Sigmoid colon (tissue), 7 donors: ENCODE data around the gene REXO5. TPM values are rescaled to one million over a fixed set of nuclear protein-coding genes. Genes with fewer than 3 reads are reported as not detected.
"Not testable (repeated sequence)": the region's sequence is repeated elsewhere in the genome, so short reads cannot be mapped to it uniquely, and the experiment has no call there.

Experiments
- DNase-seq: peaks from one replicate; pipeline ENCODE4 v3.0.0-alpha.2; 2019
- H3K27ac ChIP-seq, 4 donors: fragments of 200-600 bp; sonication (generic); one replicate each; pipeline ENCODE4 v1.5.1; 2016 to 2019; ENCODE audit warnings: mild to moderate bottlenecking in 1 of 4
- H3K27me3 ChIP-seq, 3 donors: fragments of 200-600 bp; sonication (generic); one replicate each; pipeline ENCODE4 v1.5.1; 2019; ENCODE audit warnings: mild to moderate bottlenecking in 1 of 3
- H3K36me3 ChIP-seq, 4 donors: fragments of 200-600 bp; sonication (generic); one replicate each; pipeline ENCODE4 v1.5.1; 2016 to 2019
- H3K4me1 ChIP-seq, 4 donors: fragments of 200-600 bp; sonication (generic); one replicate each; pipeline ENCODE4 v1.5.1; 2017 to 2019
- H3K4me3 ChIP-seq, 4 donors: fragments of 200-600 bp; sonication (generic); one replicate each; pipeline ENCODE4 v1.5.1; 2017 to 2019; ENCODE audit warnings: mild to moderate bottlenecking in 2 of 4, moderate library complexity in 1 of 4
- H3K9me3 ChIP-seq, 4 donors: fragments of 200-600 bp in 3 of 4; sonication (generic) in 3 of 4; one replicate each; pipeline versions ENCODE4 v1.5.1 to v1.6.1; 2013 to 2019
- CTCF ChIP-seq, 4 experiments: fragments of 450-650 bp in 3 of 4; fragments of 200-600 bp in 1 of 4; IDR thresholded peaks; one replicate each; pipeline ENCODE4 v1.5.1; 2016 to 2019; ENCODE audit warnings: antibody characterized with exemption in 4 of 4, mild to moderate bottlenecking in 3 of 4, moderate library complexity in 2 of 4
- EP300 ChIP-seq, 4 donors: sonication (generic); formaldehyde crosslinking; IDR thresholded peaks; one replicate each; pipeline ENCODE4 v1.6.1; 2017; ENCODE audit warnings: antibody characterized with exemption in 4 of 4
- POLR2A ChIP-seq, 2 donors: fragments of 450-650 bp; IDR thresholded peaks; one replicate each; pipeline ENCODE4 v1.6.1; 2016; ENCODE audit warnings: antibody characterized with exemption in 2 of 2, mild to moderate bottlenecking in 2 of 2, moderate library complexity in 2 of 2
- POLR2AphosphoS5 ChIP-seq, 4 donors: sonication (generic); formaldehyde crosslinking; IDR thresholded peaks; one replicate each; pipeline ENCODE4 v1.6.1; 2017; ENCODE audit warnings: antibody characterized with exemption in 4 of 4
- WGBS, 2 donors: extraction: QIAGEN DNeasy Blood & Tissue Kit; methylation state at CpG; one replicate each; pipeline ENCODE4 v1.1.7; 2013; 5-methylcytosine and 5-hydroxymethylcytosine counted together
- intact Hi-C: fragments of 100-400 bp; cut with DNase I; formaldehyde crosslinking; loops from one replicate; pipeline ENCODE4 v1.15.1; 2023
- polyA plus RNA-seq, 3 donors: library from polyadenylated mRNA; stranded (reverse); fragments of 200-250 nt; gene quantifications; one replicate each; pipeline ENCODE4 v1.2.3, GENCODE V29; 2013
- total RNA-seq, 4 donors: library from RNA; depleted of rRNA; stranded (reverse); fragments of >200 nt; gene quantifications; one replicate each; pipeline ENCODE4 v1.1.0, GENCODE V29; 2016
- donor health status: healthy with polysubstance abuse.
- donor health status: Bipolar disorder and iron deficiency.
- donor health status: healthy.

REXO5 gene
- total and polyA plus RNA-seq, 7 donors, result 1.2 to 7.5 (median 2.9) TPM

- Histone ChIP-seq H3K27ac (no peak overlapping the region), H3K36me3 (peaks cover 0 to 45% (median 4%) of the 10 kb centered on the region in 4 donors), H3K9me3 (no peaks in the 10 kb centered on the region), H3K4me1 (peaks cover 0 to 7% (median 0%) of the 10 kb centered on the region in 4 donors), H3K27me3 (no peaks in the 10 kb centered on the region), H3K4me3 (no peak overlapping the region)
- no peak for DNase-seq
- intact Hi-C loops, result no loop called here
- 66 to 70% methylated on average over 2 of the region's 2 CpGs for WGBS, 2 donors
- no peak for TF ChIP-seq POLR2A (IDR thresholded peaks at IDR 0.05)
- no peak for TF ChIP-seq CTCF (IDR thresholded peaks at IDR 0.05)
- no peak for TF ChIP-seq EP300 (IDR thresholded peaks at IDR 0.05)
- TF ChIP-seq POLR2AphosphoS5 (IDR thresholded peaks at IDR 0.05), result no peak
These were observed 8.0 kb upstream of the REXO5 start for GRCh38 chr16:20798364-20798763.

- intact Hi-C loops, result no loop called here
- Histone ChIP-seq H3K27me3 (no peaks in the 10 kb centered on the region), H3K27ac (no peak overlapping the region), H3K36me3 (peaks cover 0 to 45% (median 4%) of the 10 kb centered on the region in 4 donors), H3K4me1 (peaks cover 0 to 7% (median 0%) of the 10 kb centered on the region in 4 donors), H3K9me3 (no peaks in the 10 kb centered on the region), H3K4me3 (no peak overlapping the region)
- DNase-seq, result no peak
- TF ChIP-seq CTCF (IDR thresholded peaks at IDR 0.05), result peak in 3 of 4 experiments; percentile 15 to 57 (median 19)
- no peak for TF ChIP-seq POLR2A (IDR thresholded peaks at IDR 0.05)
- 61 to 72% methylated on average over 2 of the region's 2 CpGs for WGBS, 2 donors
These were observed 6.7 kb upstream of the REXO5 start for GRCh38 chr16:20799599-20799998.

GRCh38 chr16:20801278-20801677 lies 5.0 kb upstream of the REXO5 start:
- DNase-seq, result no peak
- Histone ChIP-seq H3K4me3 (no peak overlapping the region), H3K27me3 (no peaks in the 10 kb centered on the region), H3K9me3 (no peaks in the 10 kb centered on the region), H3K36me3 (peaks cover 0 to 45% (median 4%) of the 10 kb centered on the region in 4 donors), H3K4me1 (peaks cover 0 to 16% (median 7%) of the 10 kb centered on the region in 4 donors), H3K27ac (no peak overlapping the region)
- WGBS, 2 donors, result 48 to 50% methylated on average over 1 of the region's 1 CpG
- intact Hi-C loops, result loop anchor here (10.0 kb wide), 1 partner anchor 104 kb away; the partner anchor contains the start of genes DCUN1D3 and LYRM1
- no peak for TF ChIP-seq POLR2A (IDR thresholded peaks at IDR 0.05)
- TF ChIP-seq POLR2AphosphoS5 (IDR thresholded peaks at IDR 0.05), result no peak
- no peak for TF ChIP-seq EP300 (IDR thresholded peaks at IDR 0.05)
- TF ChIP-seq CTCF (IDR thresholded peaks at IDR 0.05), result no peak

GRCh38 chr16:20803192-20803560 lies 3.2 kb upstream of the REXO5 start:
- no peak for TF ChIP-seq EP300 (IDR thresholded peaks at IDR 0.05)
- TF ChIP-seq POLR2A (IDR thresholded peaks at IDR 0.05), result no peak
- TF ChIP-seq POLR2AphosphoS5 (IDR thresholded peaks at IDR 0.05), result no peak
- intact Hi-C loops, result loop anchor here (10.0 kb wide), 1 partner anchor 102 kb away; the partner anchor contains the start of genes DCUN1D3 and LYRM1
- Histone ChIP-seq H3K4me1 (peaks cover 0 to 20% (median 14%) of the 10 kb centered on the region in 4 donors), H3K36me3 (peaks cover 0 to 27% (median 4%) of the 10 kb centered on the region in 4 donors), H3K9me3 (no peaks in the 10 kb centered on the region), H3K27me3 (no peaks in the 10 kb centered on the region), H3K4me3 (no peak overlapping the region), H3K27ac (no peak overlapping the region)
- no peak for DNase-seq
- WGBS, 2 donors, result 86 to 91% methylated on average over 2 of the region's 2 CpGs

GRCh38 chr16:20803561-20804214 lies 2.6 kb upstream of the REXO5 start:
- H3K27ac ChIP-seq, result no peak overlapping the region

GRCh38 chr16:20805684-20806167 lies 601 bp upstream of the REXO5 start:
- Histone ChIP-seq H3K27ac (peak overlapping the region; percentile 81 to 95 (median 92)), H3K4me3 (peak overlapping the region; percentile 73 to 87 (median 80)), H3K4me1 (peaks cover 0 to 16% (median 13%) of the 10 kb centered on the region in 4 donors), H3K36me3 (peaks cover 0 to 16% (median 0%) of the 10 kb centered on the region in 4 donors)
- not testable (repeated sequence) for H3K27me3 ChIP-seq, H3K9me3 ChIP-seq, DNase-seq
- 5 to 15% methylated on average over 12 of the region's 12 CpGs for WGBS, 2 donors
- intact Hi-C loops, result loop anchor here (2.0 to 10.0 kb wide), 4 partner anchors 45 to 277 kb away; partner anchors contain the start of genes DCUN1D3, LYRM1 and THUMPD1

More at GRCh38 chr16:20803561-20804214, 2.6 kb upstream of the REXO5 start:
- no peak for DNase-seq
- 86 to 91% methylated on average over 7 of the region's 7 CpGs for WGBS, 2 donors
- H3K4me1 ChIP-seq, result peaks cover 0 to 20% (median 14%) of the 10 kb centered on the region in 4 donors
- H3K4me3 ChIP-seq, result no peak overlapping the region
- TF ChIP-seq POLR2A (IDR thresholded peaks at IDR 0.05), result no peak
- no peak for TF ChIP-seq EP300 (IDR thresholded peaks at IDR 0.05)
- TF ChIP-seq POLR2AphosphoS5 (IDR thresholded peaks at IDR 0.05), result no peak
- no peak for TF ChIP-seq CTCF (IDR thresholded peaks at IDR 0.05)
- no peaks in the 10 kb centered on the region for H3K9me3 ChIP-seq
- H3K27me3 ChIP-seq, result no peaks in the 10 kb centered on the region
- peaks cover 0 to 22% (median 2%) of the 10 kb centered on the region in 4 donors for H3K36me3 ChIP-seq
- intact Hi-C loops, result loop anchor here (2.0 to 10.0 kb wide), 2 partner anchors 47 to 101 kb away; partner anchors contain the start of genes DCUN1D3 and LYRM1
